ENCODE results near the gene OGDH. TPM values are rescaled to one million over a fixed set of nuclear protein-coding genes. Genes with fewer than 3 reads are reported as not detected.

OGDH gene
- total and polyA plus RNA-seq, 10 of the 15 experiments (the other 5 are each of a cell fraction or from before 2014, with no cell fraction given) = 4.1 to 103 (median 48.4) TPM

DNA sequence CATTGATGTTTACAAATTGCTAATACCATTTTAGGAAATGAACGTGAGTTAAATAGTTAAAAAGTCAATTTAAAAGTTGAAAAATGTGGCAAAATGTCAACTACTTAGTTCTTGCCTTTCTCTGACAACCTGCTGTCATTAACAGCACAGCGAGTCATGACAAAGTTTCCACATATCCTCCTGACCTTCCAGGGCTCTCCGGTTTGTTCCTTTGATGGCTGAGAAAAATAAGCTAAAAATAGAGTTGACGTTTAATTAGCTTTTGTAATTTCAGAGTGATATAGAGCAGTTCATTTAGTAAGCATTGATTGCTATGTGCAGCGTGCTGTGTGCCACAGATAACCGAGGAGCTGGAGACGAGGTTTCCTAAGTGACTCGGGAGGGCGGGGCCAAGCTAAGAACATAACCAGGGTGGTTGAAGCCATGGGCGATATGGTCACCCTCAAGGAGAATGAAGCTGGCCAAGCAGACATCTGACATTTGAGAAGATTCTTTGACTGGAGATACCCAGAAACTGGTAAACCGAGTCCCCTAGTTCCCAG lies 47.9 kb downstream of the OGDH start:
- RAD21 ChIA-PET (ENCODE audit: unreplicated experiment) = no interaction called here
- Histone ChIP-seq H2AFZ (ENCODE audit: control insufficient read depth, low read depth, low read length) (no peak overlapping the region), H3K79me2 (ENCODE audit: control insufficient read depth, insufficient read depth, low read length) (no peaks in the 10 kb centered on the region), H3K9me3 (replicated peaks; ENCODE audit: control insufficient read depth, insufficient read depth, low read length) (no peaks in the 10 kb centered on the region; the same call in 2 of the 3 replicates), H3K4me1 (ENCODE audit: control insufficient read depth, insufficient read depth, low read length) (no peaks in the 10 kb centered on the region), H3K36me3 (ENCODE audit: control insufficient read depth in 2 of 2, insufficient read depth in 2 of 2, low read length in 1 of 2) (peaks cover 3 to 18% of the 10 kb centered on the region in 2 experiments), H3K9ac (ENCODE audit: control insufficient read depth, insufficient read depth, low read length) (no peak overlapping the region), H4K20me1 (ENCODE audit: control insufficient read depth, insufficient read depth) (no peaks in the 10 kb centered on the region), H3K4me3 (no peak overlapping the region), H3K27me3 (replicated peaks in 1 of 2; ENCODE audit: control insufficient read depth in 2 of 2, insufficient read depth in 2 of 2, low read length in 1 of 2) (no peaks in the 10 kb centered on the region), H3K27ac (ENCODE audit: control insufficient read depth, insufficient read depth) (no peak overlapping the region), H3K4me2 (ENCODE audit: control insufficient read depth, insufficient read depth) (no peak overlapping the region)
- no peak for DNase-seq (ENCODE audit: low read depth, low spot score)
- TF ChIP-seq IKZF1 (conservative IDR thresholded peaks at IDR 0.05) = no peak
- no peak for TF ChIP-seq SMC3 (IDR thresholded peaks at IDR 0.05; ENCODE audit: borderline replicate concordance, low read length)
- TF ChIP-seq MYB (IDR thresholded peaks at IDR 0.05; ENCODE audit: borderline replicate concordance, low read depth, low read length) = no peak
- TF ChIP-seq NFYA (IDR thresholded peaks at IDR 0.05; ENCODE audit: borderline replicate concordance, low read depth, low read length) = no peak
- no peak for TF ChIP-seq EGR1 (IDR thresholded peaks at IDR 0.05; ENCODE audit: borderline replicate concordance in 1 of 2, low read depth in 2 of 2, low read length in 2 of 2)
- no peak for TF ChIP-seq POLR2AphosphoS5 (IDR thresholded peaks at IDR 0.05; ENCODE audit: low read length)
- no peak for TF ChIP-seq CEBPB (IDR thresholded peaks at IDR 0.05; ENCODE audit: borderline replicate concordance in 1 of 2, low read depth in 2 of 2, low read length in 2 of 2)
- TF ChIP-seq IKZF2 (IDR thresholded peaks at IDR 0.05) = no peak
- no peak for TF ChIP-seq IRF4 (IDR thresholded peaks at IDR 0.05; ENCODE audit: low read depth, low read length)
- no peak for TF ChIP-seq NRF1 (conservative IDR thresholded peaks at IDR 0.05; ENCODE audit: low read depth, low read length)
- no peak for TF ChIP-seq SIX5 (IDR thresholded peaks at IDR 0.05; ENCODE audit: low read depth, low read length, severe bottlenecking)
- TF ChIP-seq KLF5 (IDR thresholded peaks at IDR 0.05; ENCODE audit: partially characterized antibody) = no peak
- TF ChIP-seq ZBED1 (IDR thresholded peaks at IDR 0.05; ENCODE audit: borderline replicate concordance) = no peak
- TF ChIP-seq RFX5 (IDR thresholded peaks at IDR 0.05; ENCODE audit: low read depth, low read length) = no peak
- CTCF ChIA-PET = interaction anchor here (0.8 kb wide), 1 partner anchor 11 kb away, joined by 3 read pairs; no protein-coding TSS in a partner anchor
- in situ Hi-C loops (cut with MboI) = no loop called here
- POLR2A ChIA-PET = interaction anchor here (0.5 to 1.1 kb wide), 2 partner anchors 12 to 16 kb away, joined by 3 to 5 read pairs; no protein-coding TSS in a partner anchor
- intact Hi-C loops (cut with micrococcal nuclease; ENCODE audit: unreplicated experiment) = no loop called here
- SMC1A ChIA-PET (ENCODE audit: uncharacterized antibody, unreplicated experiment) = interaction anchor here (0.7 to 1.6 kb wide), 2 partner anchors 14 to 30 kb away, joined by 3 read pairs; no protein-coding TSS in a partner anchor
- FAIRE-seq = no peak
- no peak for ATAC-seq
- BruUV-seq (replicated peaks) = no TSS peak
- 95% methylated on average over 11 of the region's 11 CpGs for WGBS (ENCODE audit: insufficient coverage, insufficient replicate concordance, low lambda C conversion rate, missing lambda C conversion rate)
